Activated CD8-positive, alpha-beta T cell treated with anti-CD3 and anti-CD28 coated beads, Interleukin-2, amount 10 ng/mL, durations not matched to agents 7 days and 5 days (primary cell): Measurements from ENCODE around the gene DUT. TPM values are rescaled to one million over a fixed set of nuclear protein-coding genes. Genes with fewer than 3 reads are reported as not detected.

ENCODE experiments used
- ATAC-seq: fragments of 150-1000 bp; cut with Tn5 transposase; one replicate; pipeline ENCODE4 v1.10.0; 2021; ENCODE audit warnings: moderate library complexity
- CTCF ChIA-PET: fragments of 350-600 bp; sonication (Branson Sonifier 250); formaldehyde crosslinking; loops from one replicate; lab custom pipeline; 2021; ENCODE audit warnings: antibody characterized with exemption; lab: Charles Lee
- POLR2A ChIA-PET: fragments of 350-600 bp; sonication (Branson Sonifier 250); formaldehyde crosslinking; loops from one replicate; lab custom pipeline; 2021; ENCODE audit warnings: antibody characterized with exemption; lab: Charles Lee
- DNase-seq: peaks from one replicate; pipeline ENCODE4 v3.0.0-alpha.2; 2020
- H3K27ac Mint-ChIP-seq: one replicate; pipeline ENCODE4 v1.8.0; 2021; ENCODE audit warnings: mild to moderate bottlenecking, mixed read lengths
- H3K27me3 Mint-ChIP-seq: one replicate; pipeline ENCODE4 v1.8.0; 2021; ENCODE audit warnings: low read depth, mixed read lengths
- H3K36me3 Mint-ChIP-seq: one replicate; pipeline ENCODE4 v1.8.0; 2021; ENCODE audit warnings: low read depth, mixed read lengths
- H3K4me1 Mint-ChIP-seq: one replicate; pipeline ENCODE4 v1.8.0; 2021; ENCODE audit warnings: low read depth, mixed read lengths
- H3K4me3 Mint-ChIP-seq: one replicate; pipeline ENCODE4 v1.8.0; 2021; ENCODE audit warnings: mild to moderate bottlenecking, mixed read lengths
- H3K9me3 Mint-ChIP-seq: one replicate; pipeline ENCODE4 v1.8.0; 2022; ENCODE audit warnings: mixed read lengths; ENCODE audit not compliant: insufficient read depth
- total RNA-seq, 2 experiments: library from RNA; stranded (reverse); gene quantifications; one replicate each; pipeline ENCODE4 v1.2.3, GENCODE V29; 2021

DUT gene
- total RNA-seq, result 100 to 1,000 TPM; 350 to 360 TPM

DNA sequence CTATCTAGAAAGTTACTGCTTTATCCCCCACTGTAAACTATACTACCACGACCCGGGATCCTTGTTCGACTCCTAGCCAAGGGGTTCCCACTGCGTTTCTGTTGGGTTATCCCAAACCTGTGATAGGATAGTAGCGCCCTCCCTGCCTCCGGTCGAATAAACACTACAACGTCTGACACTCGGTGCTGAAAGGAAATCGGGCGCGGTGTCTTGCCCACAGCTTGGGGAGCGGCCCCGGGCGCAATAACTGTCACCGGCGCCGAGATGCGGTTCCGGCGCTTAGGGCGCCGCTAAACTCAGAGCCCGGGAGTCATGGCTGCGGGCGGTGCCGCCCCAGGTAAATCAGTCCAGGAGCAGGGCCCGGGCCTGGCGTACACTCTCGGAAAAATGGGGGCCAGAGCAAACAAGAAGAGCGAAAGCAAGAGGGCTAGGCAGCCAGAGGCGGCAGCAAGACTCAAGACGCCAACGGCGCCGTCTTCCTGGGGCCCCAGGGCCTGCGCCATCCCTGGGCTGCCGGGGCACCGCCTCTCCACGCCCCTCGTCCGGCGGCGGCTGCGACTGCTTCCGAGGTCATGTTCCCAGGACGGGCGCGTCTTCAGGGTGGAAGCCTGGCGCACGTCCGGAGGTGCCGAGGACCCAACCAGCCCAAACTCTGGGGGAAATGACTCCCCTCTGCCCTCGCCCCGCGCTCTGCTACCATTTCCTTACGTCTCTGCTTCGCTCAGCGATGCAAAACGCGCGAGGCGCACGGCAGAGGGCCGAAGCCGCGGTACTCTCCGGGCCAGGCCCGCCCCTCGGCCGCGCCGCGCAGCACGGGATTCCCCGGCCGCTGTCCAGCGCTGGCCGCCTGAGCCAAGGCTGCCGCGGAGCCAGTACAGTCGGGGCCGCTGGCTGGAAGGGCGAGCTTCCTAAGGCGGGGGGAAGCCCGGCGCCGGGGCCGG, at the start of gene DUT:
DUT (plus strand) TSS at position 575 of the 941 bp plus-strand sequence; CDS start at position 662, 87 bp downstream.
- H3K9me3 Mint-ChIP-seq, result no peaks in the 10 kb centered on the region
- CTCF ChIA-PET, result interaction anchor here (0.6 to 6.4 kb wide), 4 partner anchors 9 to 46 kb away, joined by 3 to 64 read pairs (median 6); no protein-coding TSS in a partner anchor
- peak; percentile 87 for ATAC-seq

DNA sequence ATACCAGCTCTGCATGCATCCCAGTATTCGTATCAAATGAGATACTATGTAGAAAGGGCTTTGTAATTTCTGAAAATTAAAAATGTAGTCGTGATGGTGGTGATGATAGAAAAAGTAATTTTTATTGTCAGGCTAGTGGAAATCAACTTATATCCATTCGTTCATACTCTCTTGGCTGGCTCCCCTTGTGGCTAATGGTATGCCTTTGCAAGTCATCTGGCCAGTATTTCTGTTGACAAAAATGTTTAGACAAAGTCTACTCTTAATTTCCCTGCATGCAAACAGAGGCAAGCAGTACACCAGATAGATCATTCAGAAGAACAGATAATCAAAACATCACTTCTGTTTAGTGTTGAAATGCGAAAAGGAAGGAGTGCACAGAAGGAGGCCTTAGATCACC, 49.6 kb upstream of the DUT start:
- peaks cover 4% of the 10 kb centered on the region for H3K4me1 Mint-ChIP-seq

More for the DNA sequence above, at the start of gene DUT:
- Mint-ChIP-seq H3K36me3 (peaks cover 53% of the 10 kb centered on the region), H3K4me3 (peak within 1 kb of the TSS; percentile 92), H3K4me1 (peaks cover 42% of the 10 kb centered on the region), H3K27me3 (no peaks in the 10 kb centered on the region), H3K27ac (peak within 1 kb of the TSS; percentile 97)
- POLR2A ChIA-PET, result interaction anchor here (0.8 to 2.4 kb wide), 6 partner anchors 9 to 154 kb away, joined by 3 to 14 read pairs (median 4); partner anchors contain the start of gene MYEF2
- peak; percentile 86 for DNase-seq

DNA sequence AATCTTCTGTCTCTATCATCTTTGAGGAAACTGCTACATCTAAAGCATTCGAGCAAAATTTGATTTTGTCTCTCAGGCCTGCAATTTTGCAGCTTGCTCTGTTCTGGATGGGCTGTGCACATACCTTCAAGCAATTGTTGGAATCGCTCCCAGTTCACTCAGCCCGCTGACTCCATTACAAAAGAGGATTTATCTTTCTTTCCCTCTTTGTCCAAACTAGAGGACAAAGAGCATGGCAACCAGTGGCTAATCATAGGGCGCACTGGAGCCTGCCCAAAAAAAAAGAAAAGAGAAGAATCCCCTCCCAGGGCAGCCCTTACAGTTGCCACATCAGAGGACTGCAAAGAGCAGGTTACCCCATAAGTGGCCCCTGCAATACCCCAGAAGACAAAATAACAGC, 49.0 kb upstream of the DUT start:
- no peak overlapping the region for H3K27ac Mint-ChIP-seq
- DNase-seq, result no peak
- ChIA-PET CTCF (no interaction called here), POLR2A (no interaction called here)
- H3K4me3 Mint-ChIP-seq, result no peak overlapping the region
- H3K36me3 Mint-ChIP-seq, result no peaks in the 10 kb centered on the region
- ATAC-seq, result no peak
- peaks cover 4% of the 10 kb centered on the region for H3K4me1 Mint-ChIP-seq
- peaks cover 5% of the 10 kb centered on the region for H3K27me3 Mint-ChIP-seq
- H3K9me3 Mint-ChIP-seq, result no peaks in the 10 kb centered on the region

More for the DNA sequence above, 49.6 kb upstream of the DUT start:
- ATAC-seq, result no peak
- H3K4me3 Mint-ChIP-seq, result no peak overlapping the region
- H3K27ac Mint-ChIP-seq, result no peak overlapping the region
- POLR2A ChIA-PET, result no interaction called here
- DNase-seq, result no peak
- H3K27me3 Mint-ChIP-seq, result peaks cover 5% of the 10 kb centered on the region
- H3K9me3 Mint-ChIP-seq, result no peaks in the 10 kb centered on the region
- CTCF ChIA-PET, result no interaction called here
- H3K36me3 Mint-ChIP-seq, result no peaks in the 10 kb centered on the region

DNA sequence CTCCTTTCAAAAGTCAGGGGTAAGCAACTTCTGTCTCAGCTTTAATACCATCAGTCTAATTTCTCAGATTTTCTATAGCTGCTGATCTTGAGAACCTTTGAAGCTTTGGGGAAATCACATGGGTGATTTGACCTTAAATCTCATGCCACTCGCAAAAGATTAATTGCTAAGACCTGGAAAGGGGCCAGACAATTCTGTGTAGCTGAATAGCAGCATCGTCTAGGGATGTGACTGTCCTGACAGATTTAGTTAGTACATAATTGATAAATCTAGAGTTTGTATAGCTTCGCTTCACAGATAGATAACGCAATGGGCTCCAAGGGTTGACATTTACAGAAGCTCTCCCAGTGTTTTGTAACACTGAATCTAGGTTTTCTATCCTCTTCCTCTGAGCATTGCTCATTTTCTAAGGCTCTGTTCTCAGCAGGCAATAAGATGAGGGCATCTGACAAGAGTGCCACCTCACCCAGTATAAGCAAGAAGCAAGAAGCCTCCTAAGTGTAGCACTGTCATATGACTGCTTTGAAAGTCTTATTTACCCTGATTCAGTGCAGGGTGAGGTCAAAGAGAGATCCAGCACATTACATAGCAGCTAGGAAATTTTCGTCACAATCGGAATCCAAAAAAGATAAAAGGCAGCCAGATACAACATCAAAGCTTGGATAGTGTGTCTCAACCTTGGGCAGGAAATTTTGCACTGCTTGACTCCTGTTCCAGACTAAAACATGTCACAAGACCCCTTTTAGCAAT, 47.7 kb upstream of the DUT start:
- ChIA-PET POLR2A (interaction anchor here (0.6 kb wide), 1 partner anchor 979 kb away, joined by 3 read pairs; no protein-coding TSS in a partner anchor), CTCF (interaction anchor here (0.9 to 1.6 kb wide), 6 partner anchors 13 to 1087 kb away, joined by 3 to 7 read pairs (median 4); no protein-coding TSS in a partner anchor)
- no peaks in the 10 kb centered on the region for H3K9me3 Mint-ChIP-seq
- no peak for DNase-seq
- peaks cover 5% of the 10 kb centered on the region for H3K27me3 Mint-ChIP-seq
- peaks cover 4% of the 10 kb centered on the region for H3K4me1 Mint-ChIP-seq
- no peak for ATAC-seq
- no peak overlapping the region for H3K4me3 Mint-ChIP-seq
- H3K27ac Mint-ChIP-seq, result no peak overlapping the region
- H3K36me3 Mint-ChIP-seq, result no peaks in the 10 kb centered on the region

DNA sequence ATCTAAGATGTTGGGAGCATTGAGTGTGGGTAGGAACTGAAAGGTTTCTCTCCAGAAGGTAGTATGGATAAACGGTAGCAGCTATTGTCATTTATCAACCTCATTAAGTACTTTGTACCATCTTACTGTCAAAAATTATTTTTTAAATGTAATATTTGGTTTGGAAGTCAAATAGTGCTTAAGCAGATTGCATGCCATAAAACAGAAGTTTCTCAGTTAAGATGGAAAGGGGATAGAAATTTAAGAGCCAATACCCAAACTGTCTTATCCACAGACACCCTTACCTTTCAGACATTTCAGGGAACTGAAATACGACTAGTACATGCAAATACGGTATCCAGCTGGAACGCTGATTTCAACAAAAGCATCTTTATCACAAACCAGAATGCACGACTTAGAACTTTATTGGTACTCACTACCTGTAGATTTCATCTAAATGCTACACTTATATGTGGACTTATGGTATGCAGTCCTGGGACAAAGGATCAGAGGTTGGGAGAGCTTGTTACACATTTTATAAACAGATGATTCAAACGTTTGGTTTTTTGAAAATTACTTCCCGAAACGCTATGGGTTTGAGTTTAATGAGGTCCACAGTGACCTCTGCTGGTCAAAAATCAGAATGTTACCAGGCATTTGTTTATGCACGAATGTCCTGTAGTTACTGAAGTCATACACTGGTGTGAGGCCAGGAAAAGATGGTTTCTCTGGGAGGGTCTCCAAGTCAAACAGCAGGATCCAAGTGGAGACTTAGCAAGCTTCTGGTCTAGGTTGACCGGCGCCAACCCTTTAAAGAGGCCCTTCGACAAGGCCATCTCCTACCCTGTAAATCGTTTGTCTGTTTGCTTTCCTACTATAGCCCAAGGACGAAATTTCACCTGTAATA, 45.7 kb upstream of the DUT start:
- Mint-ChIP-seq H3K9me3 (no peaks in the 10 kb centered on the region), H3K4me1 (peaks cover 4% of the 10 kb centered on the region), H3K36me3 (no peaks in the 10 kb centered on the region), H3K27ac (no peak overlapping the region), H3K4me3 (no peak overlapping the region), H3K27me3 (peaks cover 3% of the 10 kb centered on the region)
- peak; percentile 63 for ATAC-seq
- ChIA-PET CTCF (interaction anchor here (0.7 to 3.1 kb wide), 23 partner anchors 8 to 1090 kb away, joined by 3 to 14 read pairs (median 3); partner anchors contain the start of gene SLC12A1), POLR2A (no interaction called here)
- peak; percentile 69 for DNase-seq

DNA sequence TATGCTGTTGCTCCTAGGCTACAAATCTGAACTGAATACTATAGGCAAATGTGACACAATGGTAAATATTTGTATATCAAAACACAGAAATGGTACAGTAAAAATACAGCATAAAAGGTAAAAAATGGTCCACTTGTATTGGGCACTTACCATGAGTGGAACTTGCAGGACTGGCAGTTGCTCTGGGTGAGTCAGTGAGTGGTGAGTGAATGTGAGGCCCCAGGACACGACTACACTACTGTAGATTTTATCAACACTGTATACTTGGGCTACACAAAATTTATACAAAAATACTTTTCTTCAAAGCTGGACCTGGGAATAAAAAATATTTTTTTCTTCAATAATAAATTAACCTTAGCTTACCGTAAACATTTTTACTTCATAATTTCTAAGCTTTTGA, 41.6 kb upstream of the DUT start:
- DNase-seq (no peak), ATAC-seq (no peak)
- Mint-ChIP-seq H3K4me1 (peaks cover 4% of the 10 kb centered on the region), H3K9me3 (no peaks in the 10 kb centered on the region), H3K4me3 (no peak overlapping the region), H3K36me3 (no peaks in the 10 kb centered on the region), H3K27ac (no peak overlapping the region), H3K27me3 (no peaks in the 10 kb centered on the region)
- POLR2A ChIA-PET, result no interaction called here
- CTCF ChIA-PET, result no interaction called here

DNA sequence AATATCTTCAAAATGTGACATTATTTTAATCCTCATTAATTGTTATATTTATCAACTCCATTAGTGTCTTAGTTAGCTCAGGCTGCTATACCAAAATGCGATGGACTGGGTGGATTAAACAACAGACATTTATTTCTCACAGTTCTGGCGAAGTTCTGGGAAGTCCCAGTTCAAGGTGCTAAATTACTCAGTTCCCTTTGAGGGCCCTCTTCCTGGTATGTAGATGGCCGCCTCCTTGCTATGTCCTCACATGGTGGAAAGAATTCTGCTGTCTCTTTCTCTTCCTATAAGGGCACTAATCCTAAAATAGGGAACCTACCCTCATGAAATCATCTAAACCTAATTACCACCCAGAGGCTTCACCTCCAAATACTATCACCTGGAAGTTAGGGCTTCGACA, 38.8 kb upstream of the DUT start:
- POLR2A ChIA-PET, result no interaction called here
- CTCF ChIA-PET, result interaction anchor here (3.1 kb wide), 1 partner anchor 7 kb away, joined by 14 read pairs; no protein-coding TSS in a partner anchor
- H3K9me3 Mint-ChIP-seq, result no peaks in the 10 kb centered on the region

DNA sequence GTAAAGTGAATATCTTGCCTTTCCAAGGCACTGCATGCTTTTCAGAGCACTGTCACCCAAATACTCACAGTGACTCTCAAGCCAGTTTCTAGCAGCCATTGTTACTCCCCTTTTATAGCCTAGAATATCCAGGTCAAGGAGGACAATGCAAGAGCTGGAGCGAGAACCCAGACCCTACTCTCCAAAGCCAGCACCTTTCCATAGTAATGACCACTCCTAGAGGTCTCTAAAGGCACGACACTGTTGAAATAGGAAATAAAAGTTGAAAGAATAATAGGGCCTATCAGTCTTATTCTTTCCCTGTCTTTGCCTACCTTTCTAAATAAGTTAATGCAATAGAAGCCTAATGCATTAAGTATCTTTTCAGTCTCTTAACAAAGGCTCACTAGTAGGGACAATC, 33.6 kb upstream of the DUT start:
- Mint-ChIP-seq H3K36me3 (no peaks in the 10 kb centered on the region), H3K4me1 (no peaks in the 10 kb centered on the region), H3K27me3 (peaks cover 6% of the 10 kb centered on the region), H3K9me3 (no peaks in the 10 kb centered on the region), H3K27ac (no peak overlapping the region), H3K4me3 (no peak overlapping the region)
- ATAC-seq, result no peak
- DNase-seq, result no peak
- ChIA-PET POLR2A (no interaction called here), CTCF (interaction anchor here (0.6 kb wide), 1 partner anchor 11 kb away, joined by 3 read pairs; no protein-coding TSS in a partner anchor)

More for the DNA sequence above, 38.8 kb upstream of the DUT start:
- H3K27me3 Mint-ChIP-seq, result peaks cover 4% of the 10 kb centered on the region
- no peak overlapping the region for H3K27ac Mint-ChIP-seq
- no peak overlapping the region for H3K4me3 Mint-ChIP-seq
- DNase-seq (no peak), ATAC-seq (no peak)
- no peaks in the 10 kb centered on the region for H3K36me3 Mint-ChIP-seq
- no peaks in the 10 kb centered on the region for H3K4me1 Mint-ChIP-seq

DNA sequence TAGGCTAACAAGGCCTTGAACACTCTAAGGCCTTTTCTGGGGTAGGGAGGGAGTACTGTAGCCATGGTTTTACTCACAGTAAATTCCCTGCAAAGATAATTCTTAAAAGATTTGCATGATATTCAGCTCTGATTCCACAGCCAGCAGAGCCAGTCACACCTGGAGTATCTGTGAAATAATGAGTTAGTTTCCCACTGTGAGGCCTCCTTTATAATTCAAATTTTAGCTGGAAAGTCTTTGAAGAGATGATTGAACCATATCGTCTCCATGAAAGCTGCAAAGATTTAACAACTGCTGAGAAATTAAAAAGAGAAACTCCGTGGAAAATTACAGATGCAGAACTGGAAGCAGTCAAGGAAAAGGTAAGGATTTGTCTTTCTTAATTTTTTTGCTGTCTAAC, 32.3 kb upstream of the DUT start:
- Mint-ChIP-seq H3K27me3 (peaks cover 6% of the 10 kb centered on the region), H3K36me3 (no peaks in the 10 kb centered on the region), H3K4me1 (no peaks in the 10 kb centered on the region), H3K4me3 (no peak overlapping the region), H3K27ac (no peak overlapping the region), H3K9me3 (no peaks in the 10 kb centered on the region)
- ChIA-PET POLR2A (no interaction called here), CTCF (interaction anchor here (1.1 to 1.2 kb wide), 2 partner anchors 11 to 15 kb away, joined by 3 read pairs; no protein-coding TSS in a partner anchor)
- no peak for DNase-seq
- no peak for ATAC-seq

DNA sequence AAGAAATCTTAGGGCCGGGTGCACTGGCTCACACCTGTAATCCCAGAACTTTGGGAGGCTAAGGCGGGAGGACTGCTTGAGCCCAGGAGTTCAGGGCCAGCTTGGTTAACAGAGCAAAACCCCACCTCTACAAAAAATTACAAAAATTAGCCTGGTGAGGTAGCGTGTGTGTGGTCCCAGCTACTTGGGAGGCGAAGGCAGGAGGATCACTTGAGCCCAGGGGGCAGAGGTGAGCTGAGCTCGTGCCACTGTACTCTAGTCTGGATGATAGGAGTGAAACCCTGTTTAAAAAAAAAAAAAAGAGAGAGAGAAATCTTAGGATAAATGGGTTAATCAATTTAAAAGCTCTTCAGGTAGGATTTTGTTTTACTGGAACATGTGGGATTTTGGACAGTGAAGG, 31.2 kb upstream of the DUT start:
- ATAC-seq, result no peak
- ChIA-PET CTCF (interaction anchor here (1.0 to 1.2 kb wide), 3 partner anchors 12 to 16 kb away, joined by 3 read pairs; no protein-coding TSS in a partner anchor), POLR2A (no interaction called here)
- Mint-ChIP-seq H3K27me3 (peaks cover 6% of the 10 kb centered on the region), H3K4me1 (no peaks in the 10 kb centered on the region), H3K27ac (no peak overlapping the region), H3K4me3 (no peak overlapping the region), H3K36me3 (no peaks in the 10 kb centered on the region), H3K9me3 (no peaks in the 10 kb centered on the region)
- no peak for DNase-seq

DNA sequence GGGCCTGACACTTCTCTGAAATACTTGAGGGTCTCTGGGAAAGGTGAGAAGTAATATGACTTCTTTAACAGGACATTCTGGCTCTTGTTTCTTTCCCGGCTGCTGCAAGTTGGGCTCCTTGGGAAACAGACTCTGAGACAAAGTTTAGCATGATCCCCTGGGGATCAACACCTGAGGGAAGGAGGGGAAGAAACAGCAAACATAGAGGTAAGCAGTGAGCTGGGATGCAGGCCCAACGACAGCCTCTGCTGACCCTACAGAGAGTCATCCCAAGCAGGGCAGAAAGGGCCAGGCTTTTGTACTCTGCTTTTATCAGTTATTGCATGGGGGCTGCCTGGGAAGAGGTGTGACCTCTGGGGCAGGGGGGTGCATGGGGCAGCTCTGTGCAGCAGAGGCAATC, 26.8 kb upstream of the DUT start:
- no peak overlapping the region for H3K4me3 Mint-ChIP-seq
- H3K4me1 Mint-ChIP-seq, result no peaks in the 10 kb centered on the region
- DNase-seq, result no peak
- H3K27ac Mint-ChIP-seq, result no peak overlapping the region
- no peaks in the 10 kb centered on the region for H3K9me3 Mint-ChIP-seq
- H3K36me3 Mint-ChIP-seq, result no peaks in the 10 kb centered on the region
- ChIA-PET CTCF (interaction anchor here (1.5 kb wide), 1 partner anchor 18 kb away, joined by 4 read pairs; no protein-coding TSS in a partner anchor), POLR2A (no interaction called here)
- H3K27me3 Mint-ChIP-seq, result peaks cover 11% of the 10 kb centered on the region
- no peak for ATAC-seq
